ENCODE data around the gene CAPN13.

- TF ChIP-seq CTCF (IDR thresholded peaks at IDR 0.05): no peak
- TF ChIP-seq POLR2A (IDR thresholded peaks at IDR 0.05): no peak
- TF ChIP-seq EP300 (IDR thresholded peaks at IDR 0.05): no peak
These were observed 92.2 kb downstream of the CAPN13 start for GRCh38 chr2:30714811-30715709.

All from stomach (tissue), 4 donors.